SU-DHL-6 (cell line): ENCODE measurements around the gene HTR4.

Source experiments
- H2AFZ ChIP-seq: fragments of 200-600 bp; sonication (generic); 2 replicates; pipeline ENCODE4 v1.6.1; 2014; ENCODE audit warnings: low read depth, mild to moderate bottlenecking, moderate library complexity, mixed read lengths, antibody characterized with exemption, low read length; ENCODE audit not compliant: severe bottlenecking
- H3F3A ChIP-seq: fragments of 200-600 bp; shearing (Covaris generic); 2 replicates; pipeline ENCODE4 v1.6.0; 2016; ENCODE audit warnings: antibody characterized with exemption, mild to moderate bottlenecking; ENCODE audit not compliant: insufficient read depth
- H3K27ac ChIP-seq: fragments of 200-600 bp; sonication (generic); 2 replicates; pipeline ENCODE4 v1.5.1; 2016; ENCODE audit warnings: low read depth, mild to moderate bottlenecking, low read length, moderate library complexity, mixed read lengths
- H3K27me3 ChIP-seq: fragments of 200-600 bp; sonication (generic), shearing (Covaris generic); 2 replicates; pipeline ENCODE4 v1.6.0; 2014; ENCODE audit warnings: mild to moderate bottlenecking, low read length
- H3K36me3 ChIP-seq: fragments of 200-600 bp; sonication (generic); 2 replicates; pipeline ENCODE4 v1.6.1; 2014; ENCODE audit warnings: mild to moderate bottlenecking, low read length, mixed read lengths
- H3K4me2 ChIP-seq: fragments of 300-600, 200-600 bp; shearing (Covaris generic), sonication (generic); 2 replicates; pipeline ENCODE4 v1.6.0; 2014; ENCODE audit warnings: low read length, low read depth, mild to moderate bottlenecking; ENCODE audit not compliant: poor library complexity, severe bottlenecking
- H3K4me3 ChIP-seq: fragments of 200-600 bp; sonication (generic); 2 replicates; pipeline ENCODE4 v1.5.1; 2014; ENCODE audit warnings: antibody characterized with exemption, low read length, mild to moderate bottlenecking, mixed read lengths; ENCODE audit not compliant: insufficient read depth, poor library complexity, severe bottlenecking
- H3K79me2 ChIP-seq: fragments of 200-600 bp; sonication (generic); 2 replicates; pipeline ENCODE4 v1.6.1; 2014; ENCODE audit warnings: mild to moderate bottlenecking, low read length, moderate library complexity; ENCODE audit not compliant: insufficient read depth
- H3K9ac ChIP-seq: fragments of 200-600 bp; sonication (generic); 2 replicates; pipeline ENCODE4 v1.7.0; 2014; ENCODE audit warnings: mild to moderate bottlenecking, low read length
- H3K9me2 ChIP-seq: fragments of 200-600 bp; sonication (generic); replicated peaks from 2 replicates; pipeline ENCODE4 v1.6.1; 2014; ENCODE audit warnings: low read length; ENCODE audit not compliant: insufficient read depth
- H3K9me3 ChIP-seq: fragments of 200-600 bp; sonication (generic); 2 replicates; pipeline ENCODE4 v1.6.1; 2014; ENCODE audit warnings: low read length, mixed read lengths; ENCODE audit not compliant: insufficient read depth
- H4K20me1 ChIP-seq: fragments of 200-600 bp; sonication (generic); 2 replicates; pipeline ENCODE4 v1.6.1; 2014; ENCODE audit warnings: low read depth, mild to moderate bottlenecking, antibody characterized with exemption, low read length, moderate library complexity, mixed read lengths
- EZH2phosphoT487 ChIP-seq: fragments of 200-600 bp; sonication (generic), shearing (Covaris generic); conservative IDR thresholded peaks from 2 replicates; pipeline ENCODE4 v1.6.1; 2018; ENCODE audit warnings: mild to moderate bottlenecking, antibody characterized with exemption, low read length, moderate library complexity, mixed read lengths
- TF ChIP-seq, protein P1 (sequence below): fragments of 200-600 bp; sonication (generic); IDR thresholded peaks from one replicate; pipeline ENCODE4 v1.5.1; 2017; ENCODE audit warnings: antibody characterized with exemption, mild to moderate bottlenecking, low read length, moderate library complexity; ENCODE audit not compliant: insufficient read depth, poor library complexity, severe bottlenecking

HTR4 gene

DNA sequence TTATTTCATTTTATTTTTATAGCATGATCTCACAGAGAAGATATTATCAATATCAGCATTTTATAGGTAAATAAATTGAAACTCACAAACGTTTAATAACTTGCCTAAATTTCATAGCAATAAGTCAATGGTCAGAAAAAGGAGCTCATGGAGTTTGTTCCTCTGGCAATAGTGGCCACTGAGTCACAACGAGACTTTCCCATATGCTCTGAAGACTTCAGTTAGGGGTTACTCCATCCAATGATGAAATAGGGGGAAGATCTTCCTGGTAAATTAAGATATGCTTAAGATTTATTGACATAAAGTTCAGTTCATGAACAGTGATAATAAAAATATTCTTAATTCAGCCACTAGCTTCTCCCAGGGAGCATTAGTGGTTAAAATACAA is 43.5 kb upstream of the HTR4 start:
- Histone ChIP-seq H3K9me2 (no peaks in the 10 kb centered on the region), H3F3A (no peaks in the 10 kb centered on the region), H3K27me3 (no peaks in the 10 kb centered on the region), H3K36me3 (no peaks in the 10 kb centered on the region), H4K20me1 (no peaks in the 10 kb centered on the region), H2AFZ (no peak overlapping the region), H3K9me3 (no peaks in the 10 kb centered on the region), H3K4me3 (no peak overlapping the region), H3K27ac (no peak overlapping the region), H3K79me2 (no peaks in the 10 kb centered on the region), H3K4me2 (no peak overlapping the region), H3K9ac (no peak overlapping the region)
- no peak for TF ChIP-seq EZH2phosphoT487
- TF ChIP-seq, protein P1, sequence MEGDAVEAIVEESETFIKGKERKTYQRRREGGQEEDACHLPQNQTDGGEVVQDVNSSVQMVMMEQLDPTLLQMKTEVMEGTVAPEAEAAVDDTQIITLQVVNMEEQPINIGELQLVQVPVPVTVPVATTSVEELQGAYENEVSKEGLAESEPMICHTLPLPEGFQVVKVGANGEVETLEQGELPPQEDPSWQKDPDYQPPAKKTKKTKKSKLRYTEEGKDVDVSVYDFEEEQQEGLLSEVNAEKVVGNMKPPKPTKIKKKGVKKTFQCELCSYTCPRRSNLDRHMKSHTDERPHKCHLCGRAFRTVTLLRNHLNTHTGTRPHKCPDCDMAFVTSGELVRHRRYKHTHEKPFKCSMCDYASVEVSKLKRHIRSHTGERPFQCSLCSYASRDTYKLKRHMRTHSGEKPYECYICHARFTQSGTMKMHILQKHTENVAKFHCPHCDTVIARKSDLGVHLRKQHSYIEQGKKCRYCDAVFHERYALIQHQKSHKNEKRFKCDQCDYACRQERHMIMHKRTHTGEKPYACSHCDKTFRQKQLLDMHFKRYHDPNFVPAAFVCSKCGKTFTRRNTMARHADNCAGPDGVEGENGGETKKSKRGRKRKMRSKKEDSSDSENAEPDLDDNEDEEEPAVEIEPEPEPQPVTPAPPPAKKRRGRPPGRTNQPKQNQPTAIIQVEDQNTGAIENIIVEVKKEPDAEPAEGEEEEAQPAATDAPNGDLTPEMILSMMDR: no peak

DNA sequence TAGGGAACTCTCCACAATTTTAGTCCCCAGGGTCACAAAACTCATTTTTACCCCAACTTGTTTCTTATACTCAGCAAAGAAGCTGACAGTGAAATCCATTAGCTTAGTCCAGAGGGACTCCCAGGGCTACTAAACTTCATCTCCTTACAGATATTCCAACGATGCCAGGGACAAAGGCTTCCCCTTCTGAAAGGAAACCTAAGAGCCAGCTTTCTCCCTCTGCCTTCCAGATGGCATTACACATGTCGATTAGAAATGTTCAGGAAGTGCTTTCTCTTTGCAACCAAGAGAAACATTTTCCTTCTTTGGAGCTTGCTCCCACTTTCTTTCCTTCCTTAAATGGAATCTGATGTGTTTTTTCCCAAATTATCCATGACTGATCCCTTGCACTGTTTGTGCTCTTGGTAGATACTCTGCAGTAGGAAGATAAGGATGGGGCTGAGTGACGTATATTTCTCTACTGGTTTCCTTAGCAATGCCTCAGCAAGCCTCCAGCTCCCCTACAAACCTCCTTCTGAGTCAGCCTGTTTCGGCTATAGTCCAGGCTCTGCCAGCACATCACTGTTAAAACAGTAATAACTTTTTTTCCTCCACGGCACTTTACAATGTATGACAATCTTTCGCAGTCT is 43.0 kb upstream of the HTR4 start:
- TF ChIP-seq, protein P1: no peak
- TF ChIP-seq EZH2phosphoT487: no peak
- Histone ChIP-seq H3K79me2 (no peaks in the 10 kb centered on the region), H3K27me3 (no peaks in the 10 kb centered on the region), H3K4me3 (no peak overlapping the region), H2AFZ (no peak overlapping the region), H3K4me2 (no peak overlapping the region), H3F3A (no peaks in the 10 kb centered on the region), H3K9me2 (no peaks in the 10 kb centered on the region), H3K27ac (no peak overlapping the region), H3K9me3 (no peaks in the 10 kb centered on the region), H3K9ac (no peak overlapping the region), H4K20me1 (no peaks in the 10 kb centered on the region), H3K36me3 (no peaks in the 10 kb centered on the region)

DNA sequence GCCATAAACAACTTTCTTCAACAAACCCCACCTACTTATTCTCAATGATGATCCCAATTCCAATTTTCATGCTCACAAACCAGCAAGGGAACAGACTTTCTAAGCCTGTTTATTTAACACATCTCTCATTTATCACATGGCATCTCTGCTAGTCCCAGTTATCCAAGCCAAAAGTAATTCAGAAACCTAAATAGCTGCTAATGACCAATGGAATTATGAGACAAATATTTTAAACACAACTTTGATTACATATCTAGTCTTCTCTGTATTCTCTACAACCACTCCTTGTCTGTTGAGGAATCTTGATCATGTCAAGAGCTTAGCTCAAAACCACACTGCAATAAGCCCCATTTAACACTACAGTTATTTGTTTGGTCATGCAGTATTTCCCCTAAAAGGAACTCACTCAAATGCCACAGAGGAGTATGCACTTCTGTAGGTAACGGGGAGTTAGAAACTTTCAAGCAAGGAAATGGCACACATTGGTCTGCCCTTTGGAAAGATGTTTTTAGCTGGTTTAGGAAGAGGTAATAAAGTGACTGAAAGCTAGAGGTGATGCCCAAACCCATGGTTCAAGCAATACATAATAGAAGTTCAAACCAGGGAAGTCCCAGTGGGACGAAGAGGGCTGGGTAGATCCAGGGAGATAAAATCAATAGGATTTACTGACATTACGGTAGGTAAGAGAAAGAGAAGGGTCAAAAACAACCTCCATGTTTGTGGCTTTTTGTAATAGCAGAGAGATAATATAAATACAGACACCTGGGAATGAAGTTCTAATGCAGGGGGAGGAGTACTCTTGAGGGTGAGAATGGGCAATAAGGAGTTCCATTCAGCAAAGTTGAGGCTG is 42.1 kb upstream of the HTR4 start:
- Histone ChIP-seq H3K27me3 (no peaks in the 10 kb centered on the region), H3K36me3 (no peaks in the 10 kb centered on the region), H3K9me3 (no peaks in the 10 kb centered on the region), H2AFZ (no peak overlapping the region), H3K27ac (no peak overlapping the region), H3K4me2 (no peak overlapping the region), H4K20me1 (no peaks in the 10 kb centered on the region), H3K9me2 (no peaks in the 10 kb centered on the region), H3K9ac (no peak overlapping the region), H3K79me2 (no peaks in the 10 kb centered on the region), H3F3A (no peaks in the 10 kb centered on the region), H3K4me3 (no peak overlapping the region)
- no peak for TF ChIP-seq EZH2phosphoT487
- TF ChIP-seq, protein P1: no peak
